Skeletal muscle satellite cell (primary cell): Measurements from ENCODE around the gene TMEM247.
"Not testable (repeated sequence)": the region's sequence is repeated elsewhere in the genome, so short reads cannot be mapped to it uniquely, and the experiment has no call there.

Experiments used
- H3K27me3 ChIP-seq: 2 replicates; pipeline ENCODE4 v1.7.0; 2013; ENCODE audit warnings: low read length; ENCODE audit not compliant: control insufficient read depth, insufficient read depth
- H3K36me3 ChIP-seq: 2 replicates; pipeline ENCODE4 v1.7.0; 2013; ENCODE audit warnings: mild to moderate bottlenecking, control low read depth, low read length; ENCODE audit not compliant: insufficient read depth
- H3K4me1 ChIP-seq: 2 replicates; pipeline ENCODE4 v1.7.0; 2013; ENCODE audit warnings: low read length; ENCODE audit not compliant: control insufficient read depth, insufficient read depth
- H3K4me2 ChIP-seq: 2 replicates; pipeline ENCODE4 v1.7.0; 2013; ENCODE audit warnings: mild to moderate bottlenecking, low read length
- H3K4me3 ChIP-seq: 2 replicates; pipeline ENCODE4 v1.7.0; 2013; ENCODE audit warnings: low read length
- H3K9ac ChIP-seq: 2 replicates; pipeline ENCODE4 v1.7.0; 2013; ENCODE audit warnings: mild to moderate bottlenecking, low read depth, low read length, moderate library complexity
- H3K9me3 ChIP-seq: replicated peaks from 2 replicates; pipeline ENCODE4 v1.7.0; 2013; ENCODE audit warnings: mild to moderate bottlenecking, control low read depth, low read length

The TMEM247 gene

DNA sequence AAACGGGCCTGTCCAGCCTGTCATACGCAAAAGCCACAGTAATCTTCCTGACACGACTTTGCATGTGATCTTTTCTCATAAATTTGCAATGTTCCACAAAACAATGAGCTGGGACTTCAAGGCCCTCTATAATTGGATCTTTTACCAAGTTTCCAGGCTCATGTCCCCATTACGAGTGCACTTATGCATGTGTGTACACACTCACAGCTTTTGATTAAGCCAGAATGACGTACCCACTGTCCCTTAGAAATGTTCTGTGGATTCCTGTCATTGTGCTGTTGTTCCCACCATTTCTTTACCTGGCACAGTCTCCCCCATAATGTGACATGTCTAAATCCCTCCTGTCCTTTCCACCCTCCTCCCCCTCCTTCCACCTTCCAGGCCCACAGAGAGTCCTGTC is 19.7 kb upstream of the TMEM247 start:
- no peak overlapping the region for H3K4me3 ChIP-seq
- H3K4me1 ChIP-seq = peaks cover 4% of the 10 kb centered on the region

DNA sequence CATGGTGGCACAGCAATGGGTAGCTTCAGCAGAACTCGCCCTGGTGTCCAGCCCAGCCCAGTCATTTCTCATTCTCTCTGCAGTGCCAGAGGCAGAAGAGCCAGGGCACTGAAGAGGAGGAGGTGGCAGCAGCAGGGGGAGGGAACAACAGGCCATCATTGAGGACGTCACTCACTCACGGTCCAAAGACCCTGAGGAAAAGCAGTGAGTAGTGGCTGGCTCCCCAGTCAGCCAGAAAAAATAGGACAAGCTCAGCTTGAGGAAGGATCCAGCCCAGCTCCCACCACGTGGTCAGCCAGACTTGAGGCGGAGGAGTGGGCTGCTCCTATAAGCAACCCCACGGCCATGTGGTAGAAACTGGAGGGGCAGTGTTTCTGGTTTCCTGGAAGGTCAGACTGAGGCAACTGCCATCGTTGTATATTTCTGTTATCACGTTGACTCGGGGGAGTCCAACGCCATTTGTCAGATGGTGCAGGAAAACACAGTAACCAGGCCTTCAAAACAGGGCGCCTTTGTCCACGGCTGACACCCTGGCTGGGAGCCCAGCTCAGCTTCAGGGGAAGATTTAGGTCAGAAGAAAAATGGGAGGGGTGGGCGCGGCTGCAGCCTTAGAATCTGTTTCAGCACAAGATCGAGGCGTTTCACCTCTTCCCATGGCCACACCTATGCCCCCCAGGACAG is 19.0 kb upstream of the TMEM247 start:
- no peaks in the 10 kb centered on the region for H3K36me3 ChIP-seq
- no peak overlapping the region for H3K4me3 ChIP-seq
- H3K9me3 ChIP-seq = no peaks in the 10 kb centered on the region
- H3K4me2 ChIP-seq = no peak overlapping the region
- peaks cover 4% of the 10 kb centered on the region for H3K4me1 ChIP-seq
- no peak overlapping the region for H3K9ac ChIP-seq
- H3K27me3 ChIP-seq = no peaks in the 10 kb centered on the region

More for the DNA sequence above, 19.7 kb upstream of the TMEM247 start:
- Histone ChIP-seq H3K9ac (no peak overlapping the region), H3K9me3 (no peaks in the 10 kb centered on the region), H3K36me3 (no peaks in the 10 kb centered on the region), H3K27me3 (no peaks in the 10 kb centered on the region), H3K4me2 (no peak overlapping the region)

DNA sequence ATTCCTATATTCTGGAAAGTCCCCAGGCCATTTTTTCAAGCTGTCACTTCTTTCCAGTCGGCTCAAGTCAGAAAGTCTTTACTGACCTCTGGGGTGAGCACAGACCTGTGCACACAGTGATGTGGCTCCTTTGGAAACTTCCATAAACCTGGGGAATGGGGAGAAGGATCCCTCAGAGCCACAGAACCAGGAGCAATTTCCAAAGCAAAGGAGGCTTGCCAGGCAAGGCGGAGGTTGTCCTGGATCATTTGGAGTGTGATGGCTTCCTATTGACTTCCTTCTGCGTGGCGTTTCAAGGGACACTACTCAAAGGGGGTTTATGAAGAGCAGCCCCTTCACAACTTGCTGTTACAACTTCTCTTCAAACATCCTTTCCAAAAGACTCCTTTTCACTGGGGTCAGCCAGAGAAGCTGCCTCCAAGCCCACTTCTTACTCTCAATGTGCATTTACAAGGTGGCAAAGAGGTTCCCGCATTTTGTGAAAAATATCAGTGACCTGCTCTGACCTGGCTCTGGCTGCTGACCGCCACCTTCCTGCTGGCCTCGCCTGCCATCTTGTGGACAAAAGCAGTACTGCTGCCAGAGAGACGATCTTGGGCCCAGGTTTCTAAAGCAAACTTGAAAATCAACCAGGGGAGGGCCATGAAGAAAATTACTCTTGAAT is 18.2 kb upstream of the TMEM247 start:
- Histone ChIP-seq H3K4me3 (no peak overlapping the region), H3K9ac (no peak overlapping the region), H3K4me1 (peaks cover 4% of the 10 kb centered on the region)

DNA sequence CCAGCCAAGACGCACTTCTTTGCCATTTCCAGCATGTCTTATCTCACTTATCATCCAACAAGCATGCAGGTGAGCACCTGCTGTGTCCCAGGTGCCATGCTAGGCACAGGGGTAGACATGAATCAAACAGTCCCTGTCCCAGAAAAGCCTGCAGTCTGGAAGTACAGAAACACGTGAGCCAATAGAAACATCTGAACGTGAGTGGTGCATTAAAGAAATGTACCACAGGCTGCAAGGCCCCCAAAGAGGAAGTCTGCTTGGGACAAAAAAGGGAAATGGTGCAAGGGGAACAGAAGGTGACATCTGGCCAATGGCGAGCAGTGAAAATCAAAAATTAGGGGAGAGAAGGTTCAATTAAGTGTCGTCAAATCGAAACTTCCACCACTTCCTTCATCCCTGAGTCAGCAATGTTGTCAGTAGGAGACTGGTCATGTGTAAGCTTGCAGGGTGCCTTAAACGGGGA is 17.6 kb upstream of the TMEM247 start:
- H3K27me3 ChIP-seq = no peaks in the 10 kb centered on the region
- H3K4me2 ChIP-seq = no peak overlapping the region
- peaks cover 4% of the 10 kb centered on the region for H3K4me1 ChIP-seq
- no peak overlapping the region for H3K9ac ChIP-seq
- no peaks in the 10 kb centered on the region for H3K36me3 ChIP-seq
- H3K4me3 ChIP-seq = no peak overlapping the region
- H3K9me3 ChIP-seq = no peaks in the 10 kb centered on the region

More for the DNA sequence above, 18.2 kb upstream of the TMEM247 start:
- Histone ChIP-seq H3K36me3 (no peaks in the 10 kb centered on the region), H3K4me2 (no peak overlapping the region), H3K27me3 (no peaks in the 10 kb centered on the region), H3K9me3 (no peaks in the 10 kb centered on the region)

DNA sequence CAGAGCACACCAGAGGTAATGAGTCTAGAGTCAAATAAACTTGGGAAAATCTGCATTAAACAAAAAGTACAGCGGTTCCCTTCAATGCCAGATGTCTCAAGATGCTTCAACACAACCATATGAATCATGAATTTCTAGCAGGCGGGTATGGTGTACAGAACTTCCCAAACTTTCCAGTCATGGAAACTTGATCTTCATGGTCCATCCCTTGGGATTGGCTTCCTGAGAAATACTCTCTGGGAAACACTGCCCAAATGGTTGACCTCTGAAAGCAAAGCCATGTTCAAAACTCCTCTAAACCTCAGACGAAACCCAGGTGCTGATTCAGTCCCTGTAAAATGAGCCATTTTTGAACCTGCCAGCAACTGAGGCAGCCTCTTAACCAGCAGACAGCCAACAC is 16.4 kb upstream of the TMEM247 start:
- Histone ChIP-seq H3K4me1 (peaks cover 4% of the 10 kb centered on the region), H3K4me3 (no peak overlapping the region), H3K9me3 (no peaks in the 10 kb centered on the region), H3K36me3 (no peaks in the 10 kb centered on the region), H3K4me2 (no peak overlapping the region), H3K9ac (no peak overlapping the region), H3K27me3 (no peaks in the 10 kb centered on the region)

DNA sequence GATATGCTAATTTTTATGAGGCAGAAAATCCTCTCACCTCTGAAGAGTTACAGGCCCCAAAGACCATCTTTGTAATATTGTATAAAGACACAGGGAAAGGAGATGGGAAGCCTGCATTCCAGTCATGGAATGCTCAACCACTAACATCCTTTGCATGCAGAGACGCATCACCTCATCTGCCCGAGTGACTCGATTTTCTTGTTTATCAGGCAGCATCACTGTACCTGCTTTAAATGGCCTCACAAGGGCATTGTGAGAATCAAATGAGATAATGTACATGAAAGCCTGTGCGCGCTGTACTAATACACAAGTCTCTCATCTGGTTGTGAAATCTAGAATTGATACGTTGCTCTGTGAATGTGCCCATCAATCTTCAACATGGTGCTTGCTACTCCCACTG is 10.2 kb upstream of the TMEM247 start:
- Histone ChIP-seq H3K36me3 (no peaks in the 10 kb centered on the region), H3K4me2 (no peak overlapping the region), H3K4me3 (no peak overlapping the region), H3K9me3 (no peaks in the 10 kb centered on the region), H3K9ac (no peak overlapping the region), H3K27me3 (peaks cover 8% of the 10 kb centered on the region), H3K4me1 (no peaks in the 10 kb centered on the region)

DNA sequence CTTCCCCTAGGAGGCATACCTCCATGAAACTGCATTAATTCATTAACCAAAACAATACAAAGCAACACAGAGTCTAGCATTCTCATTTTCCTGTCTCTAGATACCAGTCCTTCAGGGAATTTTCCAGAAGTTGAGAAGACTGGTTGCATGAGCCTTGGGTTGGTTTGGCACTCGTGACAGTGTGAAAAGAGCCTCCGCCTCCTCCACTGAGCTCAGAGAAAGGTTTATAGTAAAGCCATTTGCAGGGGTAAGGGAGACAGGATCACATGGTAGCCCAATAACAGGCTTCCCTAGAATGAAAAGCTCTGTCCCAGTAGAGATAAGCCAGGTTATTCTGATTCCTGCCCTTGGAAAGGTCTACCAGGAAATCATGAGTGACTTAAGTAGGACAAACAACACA is 9.7 kb upstream of the TMEM247 start:
- no peaks in the 10 kb centered on the region for H3K36me3 ChIP-seq
- H3K27me3 ChIP-seq = peaks cover 8% of the 10 kb centered on the region
- no peaks in the 10 kb centered on the region for H3K9me3 ChIP-seq
- H3K4me1 ChIP-seq = no peaks in the 10 kb centered on the region
- no peak overlapping the region for H3K4me3 ChIP-seq
- no peak overlapping the region for H3K4me2 ChIP-seq
- no peak overlapping the region for H3K9ac ChIP-seq

DNA sequence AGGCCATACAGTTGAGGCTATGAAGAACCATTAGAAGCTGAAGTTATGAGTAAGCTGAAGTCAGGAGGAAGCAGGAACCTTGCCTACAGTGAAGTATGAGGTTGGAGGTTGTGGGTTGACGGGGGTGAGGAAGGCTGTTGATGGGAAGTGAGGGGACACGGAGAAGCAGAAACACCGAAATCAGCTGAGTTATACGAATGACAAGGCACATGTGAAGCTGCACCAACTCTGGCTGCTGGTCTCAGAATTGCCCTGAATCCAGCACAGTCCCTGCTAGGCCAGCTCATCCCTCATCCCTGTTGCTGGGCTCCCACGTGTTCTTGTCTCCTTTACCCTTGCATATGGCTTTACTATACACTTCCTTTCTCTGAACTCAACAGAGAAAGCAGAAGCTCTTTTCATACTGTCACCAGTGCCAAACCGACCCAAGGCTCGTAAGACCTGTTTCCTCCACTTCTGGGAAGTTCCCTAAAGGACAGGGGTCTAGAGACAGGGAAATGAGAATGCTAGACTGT is 9.2 kb upstream of the TMEM247 start:
- peaks cover 8% of the 10 kb centered on the region for H3K27me3 ChIP-seq
- H3K9me3 ChIP-seq = no peaks in the 10 kb centered on the region
- H3K4me1 ChIP-seq = no peaks in the 10 kb centered on the region
- no peak overlapping the region for H3K4me2 ChIP-seq
- H3K9ac ChIP-seq = no peak overlapping the region
- no peak overlapping the region for H3K4me3 ChIP-seq
- H3K36me3 ChIP-seq = no peaks in the 10 kb centered on the region

DNA sequence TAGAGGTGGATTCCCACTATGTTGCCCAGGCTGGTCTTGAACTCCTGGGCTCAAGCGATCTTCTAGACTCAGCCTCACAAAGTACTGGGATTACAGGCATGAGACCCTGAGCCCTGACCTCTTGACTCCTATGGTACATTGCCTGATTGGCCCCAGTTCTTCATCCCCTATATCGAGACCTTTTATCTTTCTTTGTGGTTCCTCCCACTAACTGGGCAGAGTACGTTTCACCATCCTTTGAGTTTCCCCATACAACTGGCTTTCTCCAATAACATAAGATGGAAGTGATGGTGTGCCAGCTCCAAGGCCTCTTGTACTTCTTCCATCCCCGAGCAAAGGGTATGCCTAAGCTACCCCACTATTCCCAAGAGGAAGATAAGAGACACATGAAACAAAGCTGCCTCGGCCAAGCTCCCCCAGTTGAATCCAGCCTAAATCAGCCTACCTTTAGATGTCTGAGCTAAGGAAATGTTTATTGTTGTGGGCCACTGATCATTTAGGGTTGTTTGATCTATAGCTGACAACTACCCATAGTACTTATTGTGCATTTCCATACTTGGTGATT is 8.3 kb upstream of the TMEM247 start:
- H3K9me3 ChIP-seq = no peaks in the 10 kb centered on the region
- no peak overlapping the region for H3K4me2 ChIP-seq
- no peaks in the 10 kb centered on the region for H3K4me1 ChIP-seq
- no peaks in the 10 kb centered on the region for H3K36me3 ChIP-seq
- no peak overlapping the region for H3K9ac ChIP-seq
- no peak overlapping the region for H3K4me3 ChIP-seq
- peaks cover 8% of the 10 kb centered on the region for H3K27me3 ChIP-seq

DNA sequence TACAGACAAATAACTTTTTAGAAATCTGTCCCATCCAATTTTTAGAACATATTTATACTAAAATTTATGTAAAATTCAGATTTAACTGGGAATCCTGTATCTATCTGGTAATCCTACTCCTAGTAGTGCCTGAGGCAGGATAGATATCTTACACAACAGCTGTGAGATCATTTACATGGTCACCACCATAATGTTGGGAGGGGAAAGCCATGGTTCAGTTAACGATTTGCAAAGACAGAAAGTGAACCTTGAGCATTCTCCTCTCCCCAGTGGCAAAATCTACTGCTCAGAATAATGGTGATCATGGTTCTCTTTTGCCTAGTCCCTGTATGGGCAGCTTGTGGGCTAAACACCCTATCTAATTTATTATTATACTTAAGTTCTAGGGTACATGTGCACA is 7.7 kb upstream of the TMEM247 start:
- H3K4me3 ChIP-seq = no peak overlapping the region
- H3K9ac ChIP-seq = no peak overlapping the region
- H3K36me3 ChIP-seq = no peaks in the 10 kb centered on the region
- H3K4me2 ChIP-seq = no peak overlapping the region
- H3K4me1 ChIP-seq = no peaks in the 10 kb centered on the region
- H3K27me3 ChIP-seq = peaks cover 8% of the 10 kb centered on the region
- no peaks in the 10 kb centered on the region for H3K9me3 ChIP-seq

DNA sequence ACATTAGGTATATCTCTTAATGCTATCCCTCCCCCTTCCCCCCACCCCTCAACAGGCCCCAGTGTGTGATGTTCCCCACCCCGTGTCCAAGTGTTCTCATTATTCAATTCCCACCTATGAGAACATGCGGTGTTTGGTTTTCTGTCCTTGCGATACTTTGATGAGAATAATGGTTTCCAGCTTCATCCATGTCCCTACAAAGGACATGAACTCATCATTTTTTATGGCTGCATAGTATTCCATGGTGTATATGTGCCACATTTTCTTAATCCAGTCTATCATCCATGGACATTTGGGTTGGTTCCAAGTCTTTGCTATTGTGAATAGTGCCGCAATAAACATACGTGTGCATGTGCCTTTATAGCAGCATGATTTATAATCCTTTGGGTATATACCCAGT is 7.2 kb upstream of the TMEM247 start:
- not testable (repeated sequence) for H3K4me2 ChIP-seq, H3K27me3 ChIP-seq, H3K4me1 ChIP-seq, H3K9ac ChIP-seq, H3K4me3 ChIP-seq, H3K9me3 ChIP-seq, H3K36me3 ChIP-seq
